Measurements from ENCODE around the gene RNF130. TPM values are rescaled to one million over a fixed set of nuclear protein-coding genes. Genes with fewer than 3 reads are reported as not detected.
A peak's percentile ranks its signal among the peaks of the same experiment; 100 is the strongest.

The RNF130 gene
- total RNA-seq, 3 donors from 2014 or later, result 36.1 to 75.7 (median 56.1) TPM

- Histone ChIP-seq H3K4me3 (peak overlapping the region; percentile 32), H3K9me3 (no peaks in the 10 kb centered on the region), H3K36me3 (ENCODE audit: low read depth) (peaks cover 10% of the 10 kb centered on the region), H3K4me1 (ENCODE audit: low read depth) (peaks cover 6% of the 10 kb centered on the region)
- intact Hi-C loops (cut with DNase I, micrococcal nuclease), result loop anchor here in 1 of 2 donors (5.0 kb wide), 1 partner anchor 145 kb away; no protein-coding TSS in a partner anchor
- ATAC-seq, result peak; percentile 49
- TF ChIP-seq CTCF (IDR thresholded peaks at IDR 0.05), result no peak
- peak; percentile 40 to 71 (median 61) for DNase-seq
These were observed 164.6 kb downstream of the RNF130 start for GRCh38 chr5:179906795-179907555.

- Histone ChIP-seq H3K4me3 (no peak overlapping the region), H3K36me3 (ENCODE audit: low read depth) (peaks cover 10% of the 10 kb centered on the region), H3K4me1 (ENCODE audit: low read depth) (peaks cover 6% of the 10 kb centered on the region), H3K9me3 (no peaks in the 10 kb centered on the region)
- TF ChIP-seq CTCF (IDR thresholded peaks at IDR 0.05), result no peak
- intact Hi-C loops (cut with DNase I, micrococcal nuclease), result loop anchor here in 1 of 2 donors (5.0 kb wide), 1 partner anchor 144 kb away; no protein-coding TSS in a partner anchor
- DNase-seq (peak in 1 of 3 donors; percentile 49), ATAC-seq (no peak)
These were observed 165.2 kb downstream of the RNF130 start for GRCh38 chr5:179906294-179906794.

- ATAC-seq (no peak), DNase-seq (no peak)
- TF ChIP-seq CTCF (IDR thresholded peaks at IDR 0.05), result no peak
- Histone ChIP-seq H3K9me3 (no peaks in the 10 kb centered on the region), H3K4me3 (no peak overlapping the region), H3K36me3 (ENCODE audit: low read depth) (peaks cover 10% of the 10 kb centered on the region), H3K4me1 (ENCODE audit: low read depth) (peaks cover 6% of the 10 kb centered on the region)
- intact Hi-C loops (cut with DNase I, micrococcal nuclease), result loop anchor here in 1 of 2 donors (5.0 kb wide), 1 partner anchor 143 kb away; no protein-coding TSS in a partner anchor
These were observed 166.4 kb downstream of the RNF130 start for GRCh38 chr5:179905161-179905560.

Small RNAs within 50 kb of the gene (microRNA-seq; reads per million reads assigned to microRNA genes)
- 250 reads per million, percentile 72 among the genes with 10 or more reads in this experiment for gene MIR340

Other genes with a start within 250 kb of the RNF130 start
- 10 to 100 TPM; 20.8 to 38.3 (median 27.5) TPM for gene MRNIP, start 212.9 kb downstream of the RNF130 start, total RNA-seq
- gene TBC1D9B, start 163.9 kb downstream of the RNF130 start, total RNA-seq, result 100 to 1,000 TPM; 115 to 117 (median 116) TPM
- 1 to 10 TPM in 1 of 3 donors, under 1 TPM in 2; 0.17 to 1.9 (median 0.65) TPM for gene RASGEF1C, start 137.5 kb upstream of the RNF130 start, total RNA-seq
- 10 to 100 TPM; 37.4 to 54.1 (median 41.3) TPM for gene MAPK9, start 220.3 kb upstream of the RNF130 start, total RNA-seq